Epithelial cell of proximal tubule (primary cell): ENCODE measurements around the gene EGFL8. TPM values are rescaled to one million over a fixed set of nuclear protein-coding genes. Genes with fewer than 3 reads are reported as not detected.

ENCODE experiments used
- DNase-seq: peaks from one replicate; pipeline ENCODE4 v3.0.0-alpha.2; 2011; ENCODE audit warnings: low read depth
- H3K4me3 ChIP-seq: 2 replicates; pipeline ENCODE4 v1.5.1; 2011; ENCODE audit warnings: low read depth, mild to moderate bottlenecking, low read length
- total RNA-seq: library from RNA; depleted of rRNA; stranded (reverse); fragments of >200 nt; gene quantifications from 2 replicates; pipeline ENCODE4 v1.2.3, GENCODE V29; 2015
- TF ChIP-seq, protein P1 (sequence below): conservative IDR thresholded peaks from 2 replicates; pipeline ENCODE4 v1.5.1; 2012; ENCODE audit warnings: low read depth, mild to moderate bottlenecking, low read length

The EGFL8 gene
- total RNA-seq, 1 donor from 2014 or later, result 6.5 TPM

- no peak for DNase-seq
- TF ChIP-seq, protein P1, sequence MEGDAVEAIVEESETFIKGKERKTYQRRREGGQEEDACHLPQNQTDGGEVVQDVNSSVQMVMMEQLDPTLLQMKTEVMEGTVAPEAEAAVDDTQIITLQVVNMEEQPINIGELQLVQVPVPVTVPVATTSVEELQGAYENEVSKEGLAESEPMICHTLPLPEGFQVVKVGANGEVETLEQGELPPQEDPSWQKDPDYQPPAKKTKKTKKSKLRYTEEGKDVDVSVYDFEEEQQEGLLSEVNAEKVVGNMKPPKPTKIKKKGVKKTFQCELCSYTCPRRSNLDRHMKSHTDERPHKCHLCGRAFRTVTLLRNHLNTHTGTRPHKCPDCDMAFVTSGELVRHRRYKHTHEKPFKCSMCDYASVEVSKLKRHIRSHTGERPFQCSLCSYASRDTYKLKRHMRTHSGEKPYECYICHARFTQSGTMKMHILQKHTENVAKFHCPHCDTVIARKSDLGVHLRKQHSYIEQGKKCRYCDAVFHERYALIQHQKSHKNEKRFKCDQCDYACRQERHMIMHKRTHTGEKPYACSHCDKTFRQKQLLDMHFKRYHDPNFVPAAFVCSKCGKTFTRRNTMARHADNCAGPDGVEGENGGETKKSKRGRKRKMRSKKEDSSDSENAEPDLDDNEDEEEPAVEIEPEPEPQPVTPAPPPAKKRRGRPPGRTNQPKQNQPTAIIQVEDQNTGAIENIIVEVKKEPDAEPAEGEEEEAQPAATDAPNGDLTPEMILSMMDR, result no peak
- H3K4me3 ChIP-seq, result no peak overlapping the region
Measured at GRCh38 chr6:32198345-32198696, 33.9 kb downstream of the EGFL8 start.

- TF ChIP-seq, protein P1, result no peak
- no peak overlapping the region for H3K4me3 ChIP-seq
- DNase-seq, result no peak
Measured at GRCh38 chr6:32198866-32199265, 34.5 kb downstream of the EGFL8 start.

GRCh38 chr6:32200711-32201475 is 36.5 kb downstream of the EGFL8 start:
- no peak overlapping the region for H3K4me3 ChIP-seq
- no peak for DNase-seq
- TF ChIP-seq, protein P1, result no peak

DNA sequence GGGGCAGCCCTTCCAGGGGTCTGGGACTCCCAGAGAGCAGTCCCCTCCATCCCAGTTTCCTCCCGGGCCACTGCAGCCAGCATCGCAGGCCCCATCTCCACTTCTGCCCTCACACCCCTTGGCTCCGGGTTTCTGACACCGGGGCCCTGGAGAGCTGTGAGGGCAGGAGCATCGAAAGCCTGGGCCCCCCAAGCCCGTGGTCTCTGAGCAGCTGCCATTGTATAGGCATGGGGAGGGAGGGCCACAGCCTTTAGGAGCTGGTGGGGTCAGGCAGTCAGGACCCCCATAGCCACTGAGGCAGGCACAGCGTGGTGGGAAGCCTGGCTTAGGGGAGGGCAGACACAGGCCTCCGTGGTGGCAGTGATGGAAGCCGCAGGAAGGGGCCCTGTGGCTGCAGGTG is 37.8 kb downstream of the EGFL8 start:
- DNase-seq, result no peak
- TF ChIP-seq, protein P1, result no peak
- no peak overlapping the region for H3K4me3 ChIP-seq

DNA sequence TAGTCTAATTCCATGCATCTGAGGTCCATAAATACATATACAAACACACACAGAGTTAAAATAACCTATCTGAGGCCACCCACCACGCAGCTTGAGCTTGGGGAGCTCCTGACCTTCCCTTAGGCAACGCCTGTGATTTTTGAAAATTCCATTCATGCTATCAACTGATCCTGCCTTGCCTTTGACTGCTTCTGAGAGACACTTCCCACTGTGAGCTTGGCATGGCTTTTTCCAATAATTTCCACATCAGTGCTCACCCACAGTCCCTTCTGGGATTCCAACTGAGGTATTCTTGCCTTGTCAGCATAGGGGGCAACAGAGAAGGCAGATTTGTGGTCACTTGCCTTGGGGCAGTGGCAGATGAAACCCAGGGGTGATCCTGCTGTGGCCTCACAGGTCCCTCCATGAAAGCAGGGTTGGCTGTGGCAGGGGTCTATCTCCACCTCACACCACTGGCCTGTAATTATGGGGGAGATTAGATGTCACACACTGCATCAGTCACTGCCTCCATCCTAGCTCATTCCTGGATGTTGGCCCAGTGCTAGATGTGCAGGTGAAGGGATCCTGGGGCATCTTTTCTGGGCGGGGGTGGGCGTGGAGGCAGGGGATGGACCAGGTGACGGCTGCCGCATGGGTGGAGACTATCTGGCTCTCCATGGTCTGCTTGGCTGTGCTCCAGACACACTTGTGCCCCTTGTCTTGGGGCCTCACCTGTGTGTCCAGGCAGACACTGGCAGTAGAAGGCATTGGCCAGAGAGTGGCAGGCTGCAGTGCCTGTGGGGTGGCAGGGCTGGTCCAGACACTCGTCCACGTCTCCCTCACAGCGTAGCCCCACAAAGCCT is 39.3 kb downstream of the EGFL8 start:
- TF ChIP-seq, protein P1, result no peak

GRCh38 chr6:32204268-32204715 is 39.9 kb downstream of the EGFL8 start:
- no peak overlapping the region for H3K4me3 ChIP-seq
- TF ChIP-seq, protein P1, result no peak
- DNase-seq, result no peak

More for the DNA sequence above, 39.3 kb downstream of the EGFL8 start:
- no peak overlapping the region for H3K4me3 ChIP-seq
- no peak for DNase-seq
